ENCODE measurements around the gene SCNN1A.

Gene SCNN1A

DNA sequence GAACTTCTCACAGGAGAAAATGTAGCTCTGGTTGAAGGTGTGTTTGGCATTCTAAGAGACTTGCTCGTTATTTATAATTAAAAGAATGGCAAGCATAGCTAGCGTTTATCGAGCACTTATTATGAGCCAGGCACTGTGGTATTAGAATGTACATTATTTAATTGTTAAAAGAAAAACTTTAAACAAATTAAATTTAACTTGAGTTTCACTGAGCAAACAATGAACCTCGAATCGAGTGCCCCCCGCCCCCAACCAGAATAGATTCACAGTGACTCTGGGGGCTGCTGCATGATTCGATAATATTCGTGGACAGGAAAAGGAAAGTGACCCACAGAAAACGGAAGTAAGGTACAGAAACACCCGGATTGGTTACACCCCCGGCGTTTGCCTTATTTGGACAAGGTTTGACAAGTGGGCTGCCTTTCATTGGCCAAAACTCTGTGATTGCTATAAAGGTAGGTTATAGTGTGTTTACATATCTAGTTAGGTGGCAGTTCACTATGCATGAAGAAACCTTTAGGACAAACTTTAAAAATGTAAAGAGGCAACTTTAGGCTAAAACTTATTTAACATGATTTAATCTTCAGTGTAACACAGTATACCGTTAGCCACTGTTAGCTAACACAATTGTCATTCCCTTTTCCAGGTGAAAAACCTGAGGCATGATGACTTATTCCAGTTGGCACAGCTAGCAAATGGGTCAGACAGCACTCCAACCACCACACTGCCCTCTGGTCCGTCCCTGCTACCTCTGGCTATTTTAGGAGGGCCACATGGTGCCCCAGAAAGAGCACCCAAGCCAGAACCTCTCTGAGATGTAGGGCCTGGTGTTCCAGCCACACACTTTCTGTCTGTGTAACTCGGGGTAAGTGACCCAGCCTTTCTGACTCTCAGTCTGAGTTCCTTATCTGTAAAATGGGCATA is 7.1 kb downstream of the SCNN1A start:
- DNase-seq, result no peak

DNA sequence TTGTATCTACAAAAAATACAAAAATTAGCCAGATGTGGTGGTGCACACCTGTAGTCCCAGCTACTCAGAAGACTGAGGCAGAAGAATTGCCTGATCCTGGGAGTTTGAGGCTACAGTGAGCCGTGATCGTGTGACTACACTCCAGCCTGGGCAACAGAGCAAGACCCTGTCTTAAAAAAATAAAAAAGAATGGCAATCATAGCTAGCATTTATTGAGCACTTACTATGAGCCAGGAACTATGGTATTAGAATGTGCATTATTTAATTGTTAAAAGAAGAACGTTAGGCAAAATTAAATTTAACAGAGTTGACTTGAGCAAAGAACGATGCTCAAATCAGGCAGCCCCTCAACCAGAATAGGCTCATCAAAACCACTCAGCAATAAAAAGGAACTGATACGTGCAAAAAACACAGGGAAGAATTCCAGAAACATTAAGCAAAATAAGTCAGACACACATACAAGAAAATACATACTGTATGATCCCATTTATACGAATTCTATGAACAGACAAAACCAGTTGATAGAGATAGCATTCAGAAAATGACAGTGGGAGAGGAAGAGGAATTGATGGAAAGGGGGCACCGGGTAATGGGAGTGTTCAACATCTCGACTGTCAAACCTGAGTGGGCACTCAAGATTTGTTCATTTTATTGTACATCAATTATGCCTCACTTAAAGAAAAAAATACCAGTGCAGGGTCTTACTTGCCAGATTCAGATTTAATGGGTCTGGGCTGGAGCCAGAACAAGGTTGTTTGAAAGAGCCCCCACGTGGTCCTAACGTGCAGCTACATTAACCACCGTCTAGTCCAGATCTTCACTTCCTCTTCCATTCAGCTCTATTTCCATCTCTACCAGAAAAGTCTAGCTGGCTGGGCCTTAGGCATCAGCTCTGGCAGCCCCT is 8.0 kb downstream of the SCNN1A start:
- DNase-seq, result no peak

DNA sequence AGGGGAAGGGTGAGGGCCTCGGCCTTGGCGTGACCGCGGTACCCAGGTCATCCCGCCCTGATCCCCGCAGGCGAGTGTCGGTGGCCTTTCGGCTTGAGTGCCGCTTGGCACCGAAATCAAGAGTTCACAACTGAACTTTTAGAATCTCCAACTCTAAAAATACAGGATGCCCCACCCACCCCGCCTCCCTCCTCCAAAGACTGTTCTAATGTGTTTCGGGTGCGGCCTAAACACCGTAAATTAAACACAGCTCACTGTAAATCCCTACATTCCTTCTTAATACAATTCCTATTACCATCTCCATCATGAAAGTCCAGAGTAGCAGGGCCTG is 11.4 kb downstream of the SCNN1A start:
- no peak for DNase-seq

DNA sequence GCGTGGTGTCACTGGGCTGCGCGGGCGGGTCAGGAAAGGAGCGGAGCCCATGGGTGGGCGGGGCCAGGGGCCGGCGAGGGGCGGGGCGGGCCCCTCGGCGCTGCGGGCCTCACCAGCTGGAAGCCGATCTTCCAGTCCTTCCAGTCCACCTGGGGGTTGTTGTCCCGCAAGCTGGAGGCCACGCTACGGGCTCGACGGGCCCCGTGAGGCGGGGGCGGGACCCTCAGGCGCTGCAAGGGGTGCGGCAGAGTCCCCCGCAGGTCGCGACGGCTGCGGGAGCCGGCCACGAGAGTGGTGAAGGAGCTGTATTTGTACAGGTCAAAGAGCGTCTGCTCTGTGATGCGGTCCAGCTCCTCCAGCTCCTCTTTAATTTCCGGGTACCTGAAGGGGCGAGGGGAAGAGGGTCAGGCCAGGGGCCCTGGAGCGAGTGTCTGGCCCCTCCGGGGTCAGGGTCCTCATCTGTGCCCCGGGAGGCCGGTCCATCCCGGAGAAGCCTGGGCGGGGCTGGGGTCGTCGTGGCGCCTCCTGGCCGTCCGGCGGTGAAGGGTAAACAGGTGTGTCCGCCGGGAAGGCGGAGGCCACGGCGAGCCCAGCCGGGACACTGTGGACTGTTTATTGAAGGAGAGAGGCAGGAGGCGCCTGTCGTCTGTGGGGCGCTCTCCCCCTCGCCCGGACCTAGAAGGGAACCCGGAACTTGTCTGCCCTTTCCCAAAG is 11.9 kb downstream of the SCNN1A start:
- no peak for DNase-seq

DNA sequence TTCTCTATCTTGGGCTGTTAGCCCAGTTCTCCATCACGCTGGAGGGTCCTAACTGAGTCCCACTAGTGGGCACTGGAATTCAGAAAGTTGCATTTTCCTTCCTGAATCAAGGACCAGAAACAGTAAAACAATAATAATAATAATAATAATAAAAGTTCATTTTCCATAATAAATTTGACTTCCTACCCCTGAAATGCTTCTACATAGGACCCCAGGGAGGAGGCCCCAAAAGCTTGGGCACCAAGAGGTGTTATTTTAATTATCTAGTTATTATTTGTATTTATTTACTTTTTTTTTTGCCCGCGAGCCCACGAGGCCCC is 12.4 kb downstream of the SCNN1A start:
- DNase-seq, result no peak

DNA sequence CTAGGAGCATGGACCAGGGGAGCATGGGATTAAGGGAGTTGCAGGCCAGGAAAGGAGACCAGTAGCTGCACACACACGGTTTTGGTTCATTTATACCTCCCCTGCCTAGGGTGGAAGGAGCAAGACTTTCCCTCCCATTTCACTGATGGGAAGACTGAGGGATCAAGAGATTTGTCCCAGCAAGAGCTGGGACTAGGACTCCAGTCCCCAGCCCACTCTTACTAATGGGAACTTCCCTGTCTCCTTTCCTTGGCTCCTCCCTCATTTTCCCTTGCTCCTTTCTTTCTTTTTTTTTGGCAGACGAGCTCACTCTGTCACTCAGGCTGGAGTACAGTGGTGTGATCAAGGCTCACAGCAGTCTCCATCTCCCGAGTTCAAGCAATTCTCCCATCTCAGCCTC is 13.0 kb downstream of the SCNN1A start:
- DNase-seq, result no peak

DNA sequence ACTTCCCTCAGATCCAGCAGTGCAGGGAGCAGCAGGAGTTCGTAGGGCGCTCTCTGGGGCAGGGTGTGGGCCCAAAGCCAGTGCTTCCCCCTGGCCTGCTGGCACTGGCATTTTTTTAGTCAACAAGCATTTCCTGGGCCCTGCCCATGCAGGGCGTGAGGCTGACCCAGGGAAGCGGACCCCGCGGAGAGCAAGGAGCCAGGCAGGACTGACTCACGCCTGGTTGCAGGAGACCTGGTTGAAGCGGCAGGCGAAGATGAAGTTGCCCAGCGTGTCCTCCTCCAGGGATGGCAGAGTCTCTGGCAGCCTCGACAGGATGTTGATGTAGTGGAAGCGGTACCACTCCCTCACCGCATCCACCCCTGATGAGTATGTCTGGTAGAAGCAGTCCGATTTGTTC is 13.5 kb downstream of the SCNN1A start:
- DNase-seq, result no peak

DNA sequence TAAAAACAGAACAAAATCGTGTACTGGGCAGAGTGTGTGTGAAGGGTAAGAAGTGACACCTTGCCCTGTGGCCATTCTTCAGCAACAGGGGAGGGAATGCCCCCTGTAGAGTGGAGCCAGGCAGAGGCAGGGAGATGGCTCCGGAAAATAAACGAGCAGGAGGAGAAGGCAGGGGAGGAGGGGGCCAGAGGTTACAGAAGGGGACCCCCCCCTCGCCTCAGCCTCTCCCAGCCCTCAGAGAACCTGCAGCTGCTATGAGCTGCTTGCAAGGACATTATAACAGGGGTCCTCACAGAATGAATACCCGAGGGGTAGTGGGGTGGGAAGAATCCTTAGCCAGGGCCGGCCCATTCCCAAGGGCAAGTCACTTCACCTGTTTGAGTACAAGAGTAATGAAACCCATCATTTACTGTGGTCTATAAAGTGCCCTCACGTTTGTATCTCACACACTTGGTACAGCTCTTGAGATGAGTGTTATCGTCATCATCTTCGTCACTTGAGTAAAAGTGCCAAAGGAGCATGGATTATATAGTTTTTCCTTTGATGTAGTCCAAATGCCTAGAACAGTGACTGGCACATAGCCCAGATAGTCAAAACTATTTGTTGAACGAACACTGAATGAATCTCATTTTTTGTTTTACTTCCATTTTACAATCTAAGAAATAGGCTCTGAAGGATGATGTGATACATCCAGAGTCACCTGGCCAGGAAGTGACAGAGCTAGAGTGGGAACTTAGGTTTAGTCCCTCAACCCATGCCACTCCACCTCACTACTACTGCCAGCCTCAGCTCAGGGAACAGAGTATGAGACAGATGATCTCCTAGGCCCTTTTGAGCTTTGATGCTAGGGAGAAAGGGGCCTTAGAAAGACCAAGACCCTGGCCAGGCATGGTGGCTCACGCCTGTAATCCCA is 14.5 kb downstream of the SCNN1A start:
- peak; percentile 12 to 35 for DNase-seq

DNA sequence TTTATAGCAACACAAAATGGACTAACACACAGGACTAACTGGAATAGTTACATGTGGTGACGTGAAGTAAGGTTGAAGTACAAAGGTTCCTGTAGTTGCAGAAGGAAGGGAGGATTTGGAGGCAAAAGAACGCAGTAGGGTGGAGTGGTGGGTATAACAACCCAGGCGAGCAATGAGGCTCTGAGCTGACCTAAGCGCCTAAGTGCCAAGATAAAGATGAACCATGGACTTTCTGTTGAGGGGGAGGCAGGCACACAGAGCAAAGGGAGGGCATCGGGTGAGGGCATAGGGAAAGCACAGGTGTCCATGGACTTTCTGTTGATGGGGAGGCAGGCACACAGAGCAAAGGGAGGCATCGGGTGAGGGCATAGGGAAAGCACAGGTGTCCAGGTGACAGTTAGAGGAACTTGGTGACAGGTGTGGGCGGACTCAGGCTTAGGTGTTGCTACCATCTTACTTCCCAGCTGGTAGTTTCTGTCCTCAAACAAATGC is 15.2 kb downstream of the SCNN1A start:
- no peak for DNase-seq

DNA sequence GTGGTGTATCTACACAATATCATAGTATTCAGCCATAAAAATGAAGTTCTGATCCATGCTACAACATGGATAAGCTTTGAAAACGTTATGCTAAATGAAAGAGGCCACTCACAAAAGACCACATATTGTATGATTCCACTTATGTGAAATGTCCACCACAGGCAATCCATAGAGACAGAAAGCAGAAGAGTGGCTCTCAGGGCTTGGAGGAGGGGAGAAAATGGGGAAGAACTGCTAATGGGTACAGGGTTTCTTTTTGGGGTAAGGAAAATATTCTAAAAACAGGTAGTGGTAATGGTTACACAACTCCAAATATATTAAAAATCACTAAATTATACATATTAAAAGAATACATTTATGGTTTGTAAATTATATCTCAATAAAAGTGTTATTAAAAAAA is 16.5 kb downstream of the SCNN1A start:
- DNase-seq, result no peak

DNA sequence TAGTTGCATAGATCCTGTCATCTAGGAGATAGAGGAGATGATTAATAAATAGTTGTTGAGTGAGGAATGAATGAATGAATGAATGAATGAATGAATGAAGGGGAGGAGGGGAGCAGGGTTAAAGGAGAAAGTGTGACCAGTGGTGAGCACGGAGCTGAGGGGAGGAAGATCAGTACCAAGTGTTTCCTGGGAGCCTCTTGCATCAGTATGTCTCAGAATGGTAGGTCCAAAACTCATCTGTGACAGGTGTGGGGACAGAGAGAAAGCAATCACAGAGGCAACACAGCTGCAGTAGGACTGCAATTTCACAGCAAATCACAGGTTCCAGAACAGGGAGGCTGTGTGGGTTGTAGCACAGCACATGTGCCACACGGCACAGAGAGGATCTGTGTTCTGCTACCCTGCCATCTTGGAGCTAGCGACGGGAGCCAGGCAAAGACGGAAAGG is 19.0 kb downstream of the SCNN1A start:
- no peak for DNase-seq

DNA sequence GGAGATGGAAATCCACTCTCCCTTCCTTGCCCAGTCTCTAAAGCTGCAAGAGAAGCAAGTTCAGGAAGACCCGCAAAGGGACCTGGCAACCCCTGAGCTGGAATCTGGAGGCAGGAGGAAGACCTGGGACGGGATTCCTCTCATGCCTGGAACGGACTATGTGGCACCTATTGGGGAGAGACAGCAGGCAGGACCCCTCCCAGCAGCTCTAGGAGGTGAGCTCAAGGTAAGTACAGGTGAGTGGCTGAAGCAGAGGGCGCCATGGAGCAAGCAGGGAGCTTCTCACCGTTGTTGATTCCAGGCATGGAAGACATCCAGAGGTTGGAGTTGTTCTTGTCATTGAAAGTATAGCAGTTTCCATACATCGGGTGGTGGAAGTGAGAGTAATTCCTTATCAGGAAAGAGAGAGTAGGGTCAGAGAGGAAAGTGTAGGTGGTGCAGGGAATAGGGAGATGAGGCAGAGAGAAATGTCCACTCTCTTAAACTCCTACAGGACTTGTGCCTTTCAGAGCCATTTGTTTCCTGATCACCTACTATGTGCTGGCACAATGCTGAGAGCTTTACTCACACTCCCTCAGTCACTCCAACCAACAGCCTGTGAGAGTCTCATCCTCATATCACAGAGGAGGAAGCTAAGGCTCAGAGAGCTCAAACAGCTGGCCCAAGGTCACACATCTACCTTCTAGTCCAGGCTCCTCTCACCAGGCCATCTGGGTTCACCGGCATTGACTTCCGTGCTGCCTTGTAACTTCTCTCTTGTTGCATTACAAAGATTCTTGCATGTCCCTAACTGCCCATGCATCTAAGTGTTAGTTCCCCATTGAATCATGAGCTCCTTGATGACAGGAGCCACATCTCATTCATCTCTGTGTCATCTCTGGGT is 19.6 kb downstream of the SCNN1A start:
- no peak for DNase-seq

DNA sequence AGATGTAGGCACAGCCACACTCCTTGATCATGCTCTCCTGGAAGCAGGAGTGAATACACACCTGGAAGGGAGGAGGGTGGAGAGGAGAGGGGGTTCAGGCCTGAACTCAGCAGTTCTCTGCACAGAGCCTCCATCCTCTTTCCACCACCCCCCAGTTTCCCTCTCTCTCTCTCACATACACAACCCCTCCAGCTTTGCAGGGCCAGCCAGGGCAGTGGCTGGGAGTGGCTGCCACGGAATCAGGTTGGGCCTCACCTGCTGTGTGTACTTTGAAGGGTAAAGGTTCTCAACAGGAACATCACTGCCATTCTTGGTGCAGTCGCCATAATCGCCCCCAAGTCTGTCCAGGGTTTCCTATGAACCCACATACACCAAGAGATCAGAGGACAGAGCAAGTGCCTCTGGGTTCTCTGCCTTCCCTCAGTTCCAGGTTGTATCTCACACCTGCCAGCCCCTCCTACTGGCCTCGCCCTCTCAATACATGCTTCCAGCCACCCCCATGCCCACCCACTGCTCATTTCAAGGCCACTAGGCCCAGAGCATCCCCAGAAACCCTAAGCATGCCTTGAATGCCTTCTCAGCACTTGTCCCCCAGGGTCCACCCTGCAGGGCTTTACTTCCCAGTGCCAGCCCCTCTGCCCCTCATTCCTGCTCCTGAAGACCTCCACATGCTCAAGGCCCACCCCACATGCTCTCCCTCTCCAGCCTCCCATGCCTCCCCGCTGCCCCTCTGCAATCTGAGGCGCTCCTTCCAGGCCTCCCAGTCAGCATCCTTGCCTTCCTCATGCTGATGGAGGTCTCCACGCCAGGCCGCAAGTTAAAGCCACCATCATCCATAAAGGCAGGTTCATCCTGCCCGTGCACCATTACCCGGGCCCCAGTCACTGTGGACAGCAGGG is 20.6 kb downstream of the SCNN1A start:
- DNase-seq, result no peak

DNA sequence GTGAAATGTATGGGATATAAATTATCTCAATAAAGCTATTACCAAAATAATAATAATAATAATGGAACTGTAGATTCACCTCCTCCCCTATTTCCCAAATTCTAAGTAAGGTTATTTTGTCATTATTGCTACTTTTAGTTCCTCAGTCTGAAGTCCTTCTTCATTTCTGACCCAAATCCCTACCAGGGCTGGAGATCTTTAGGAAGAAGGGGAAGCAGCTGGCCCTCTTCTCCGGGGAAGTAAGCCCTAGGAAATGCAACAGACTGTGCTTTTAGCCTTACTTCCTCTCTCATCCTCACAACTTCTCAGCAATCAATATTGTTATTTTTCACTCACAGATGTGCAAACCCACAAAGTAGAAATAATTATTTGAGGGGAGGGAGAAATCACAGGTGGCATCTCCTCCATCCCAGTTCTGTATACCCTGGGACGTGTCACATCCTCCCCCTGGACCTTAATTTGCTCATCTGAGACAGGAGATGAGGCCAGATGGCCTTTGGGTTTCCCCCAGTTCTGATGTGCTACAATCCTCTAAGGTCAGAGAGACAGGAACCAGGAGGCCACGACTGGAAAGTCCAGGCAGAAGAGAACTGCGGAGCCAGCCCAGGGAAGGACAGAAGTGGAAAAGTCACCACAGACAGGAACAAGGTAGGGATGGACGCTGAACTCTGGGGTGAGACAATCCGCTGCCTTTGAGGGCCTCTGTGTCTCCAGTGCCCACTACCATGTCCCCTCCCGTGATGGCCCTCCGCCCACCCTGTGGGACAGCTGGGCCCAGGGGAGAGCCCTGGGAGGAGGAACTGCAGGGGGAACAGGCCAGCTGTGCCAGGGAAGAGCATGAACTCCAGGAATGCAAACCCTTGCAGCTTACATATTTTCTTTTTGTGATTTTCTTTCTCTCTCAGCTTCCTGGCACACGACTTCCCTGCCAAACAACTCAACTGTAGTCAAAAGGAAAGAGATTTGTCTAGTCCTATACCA is 22.9 kb downstream of the SCNN1A start:
- DNase-seq, result no peak

DNA sequence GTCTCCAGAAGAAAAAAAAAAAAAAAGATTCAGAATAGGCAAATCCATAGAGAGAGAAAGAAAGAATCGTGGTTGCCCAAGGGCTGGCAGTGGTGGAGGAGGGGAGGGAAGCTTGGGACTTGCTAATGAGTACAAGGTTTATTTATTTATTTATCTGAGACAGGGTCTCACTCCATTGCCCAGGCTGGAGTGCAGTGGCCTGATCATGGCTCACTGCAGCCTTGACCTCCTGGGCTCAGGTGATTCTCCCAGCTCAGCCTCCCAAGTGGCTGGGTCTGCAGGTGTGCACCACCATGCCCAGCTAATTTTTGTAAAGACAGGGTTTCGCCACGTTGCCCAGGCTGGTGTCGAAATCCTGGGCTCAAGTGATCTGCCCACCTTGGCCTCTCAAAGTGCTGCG is 23.7 kb downstream of the SCNN1A start:
- DNase-seq, result no peak

DNA sequence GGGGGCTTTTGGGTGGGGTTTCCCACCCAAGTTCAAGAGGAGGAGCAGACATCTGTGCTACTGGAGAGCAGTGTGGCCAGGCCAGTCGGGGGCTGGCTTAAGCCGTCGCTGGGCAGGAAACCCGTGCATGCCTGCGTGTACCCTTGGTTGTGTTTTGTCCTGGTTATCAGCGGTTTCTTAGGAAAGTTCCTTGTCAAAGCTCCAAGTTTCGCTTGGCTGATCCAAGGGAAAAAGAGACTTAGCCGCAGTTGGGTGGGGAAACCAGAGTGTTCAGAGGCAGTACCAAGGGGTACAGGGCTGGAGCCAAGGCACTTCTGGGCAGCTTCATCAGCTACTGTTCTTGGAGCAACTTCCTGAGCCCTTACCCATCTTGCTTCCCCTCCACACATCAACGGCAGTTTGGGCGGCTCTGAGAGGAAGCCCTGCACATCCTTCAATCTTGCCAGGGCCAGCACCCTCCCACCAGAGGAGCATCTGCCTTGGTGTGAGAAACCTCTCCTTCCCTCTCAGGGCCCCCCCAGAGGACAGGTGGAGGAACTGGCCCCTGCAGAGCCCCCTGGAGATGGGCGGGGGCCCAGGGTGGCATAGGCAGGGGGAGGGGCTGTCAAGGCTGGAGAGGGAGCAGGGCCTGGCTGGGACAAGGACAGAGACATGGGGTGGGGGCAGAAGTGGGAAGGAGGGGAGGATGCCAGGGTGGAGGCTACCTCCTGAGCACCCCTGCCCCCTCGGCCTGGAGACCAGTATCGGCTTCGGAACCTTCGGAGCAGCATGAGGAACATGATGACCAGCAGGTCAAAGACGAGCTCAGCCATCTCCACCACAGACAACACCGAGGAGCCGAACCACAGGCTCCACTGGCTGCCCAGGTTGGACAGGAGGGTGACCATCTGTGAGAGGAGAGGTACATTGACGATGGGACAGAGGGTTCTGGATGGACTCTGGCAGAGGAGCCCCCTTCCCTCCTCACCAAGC is 27.7 kb downstream of the SCNN1A start:
- no peak for DNase-seq

DNA sequence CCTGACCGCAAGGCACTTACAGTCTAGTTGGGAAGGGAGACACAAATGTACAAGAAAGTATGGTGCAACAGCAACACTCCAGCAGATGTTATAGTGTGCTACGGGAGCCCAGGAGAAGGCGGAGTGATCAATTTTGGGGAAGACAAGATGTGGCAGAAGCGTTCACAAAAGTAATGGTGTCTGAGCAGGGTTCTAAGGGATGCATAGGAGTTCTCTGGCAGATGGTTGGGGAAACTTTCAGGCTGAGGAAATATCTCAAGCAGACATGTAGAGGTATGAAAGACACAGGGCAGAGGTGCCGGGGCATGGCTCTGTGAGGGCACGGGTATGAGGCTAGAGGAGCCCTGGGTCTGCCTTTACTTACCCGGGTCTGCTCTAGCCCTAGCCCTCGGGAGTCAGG is 28.4 kb downstream of the SCNN1A start:
- DNase-seq, result no peak
